Keratinocyte (primary cell): ENCODE data around the gene PRELID3B. TPM values are rescaled to one million over a fixed set of nuclear protein-coding genes. Genes with fewer than 3 reads are reported as not detected.

ENCODE experiments used
- DNase-seq: peaks from one replicate; pipeline ENCODE4 v3.0.0-alpha.2; 2011; ENCODE audit warnings: low read depth, missing footprints, low spot score
- FAIRE-seq: peaks from 2 replicates; lab custom pipeline; 2011; peaks lifted over from hg19 to GRCh38; lab: Jason Lieb, UNC
- H2AFZ ChIP-seq: 2 replicates; pipeline ENCODE4 v1.6.0; 2012; ENCODE audit warnings: low read length, control low read depth, inconsistent platforms; ENCODE audit not compliant: control insufficient read depth
- H3K27ac ChIP-seq: 2 replicates; pipeline ENCODE4 v1.5.1; 2011; ENCODE audit warnings: low read length; ENCODE audit not compliant: control insufficient read depth, insufficient read depth
- H3K27me3 ChIP-seq: 3 replicates; pipeline ENCODE4 v1.6.0; 2011; ENCODE audit warnings: low read length; ENCODE audit not compliant: control insufficient read depth, insufficient read depth; ENCODE audit errors: extremely low read depth
- H3K36me3 ChIP-seq, 2 experiments: 2 replicates in 1 of 2; 3 replicates in 1 of 2; pipeline ENCODE4 v1.5.1; 2011; ENCODE audit warnings: low read length in 2 of 2, mild to moderate bottlenecking in 1 of 2; ENCODE audit not compliant: control insufficient read depth in 2 of 2, insufficient read depth in 2 of 2; ENCODE audit errors: extremely low read depth in 1 of 2
- H3K4me1 ChIP-seq: 3 replicates; pipeline ENCODE4 v1.5.1; 2011; ENCODE audit warnings: low read length; ENCODE audit not compliant: control insufficient read depth, insufficient read depth; ENCODE audit errors: extremely low read depth
- H3K4me2 ChIP-seq: 3 replicates; pipeline ENCODE4 v1.6.0; 2011; ENCODE audit warnings: low read depth, low read length; ENCODE audit not compliant: control insufficient read depth, insufficient read depth; ENCODE audit errors: extremely low read depth
- H3K4me3 ChIP-seq, 3 experiments: fragments of 200-600 bp in 1 of 3; sonication (generic) in 1 of 3; 2 replicates in 2 of 3; 3 replicates in 1 of 3; pipeline ENCODE4 v1.5.1; 2011 to 2016; ENCODE audit warnings: low read length in 3 of 3, mild to moderate bottlenecking in 3 of 3, control low read depth in 2 of 3, inconsistent platforms in 1 of 3, low read depth in 1 of 3, mixed read lengths in 1 of 3, mixed run types in 1 of 3, moderate library complexity in 1 of 3; ENCODE audit not compliant: control insufficient read depth in 2 of 3, insufficient read depth in 2 of 3; ENCODE audit errors: extremely low read depth in 1 of 3
- H3K79me2 ChIP-seq: 2 replicates; pipeline ENCODE4 v1.6.0; 2012; ENCODE audit warnings: low read length; ENCODE audit not compliant: control insufficient read depth, insufficient read depth
- H3K9ac ChIP-seq: 3 replicates; pipeline ENCODE4 v1.6.0; 2011; ENCODE audit warnings: low read length; ENCODE audit not compliant: control insufficient read depth, insufficient read depth; ENCODE audit errors: extremely low read depth
- H3K9me1 ChIP-seq: 3 replicates; pipeline ENCODE4 v1.6.0; 2011; ENCODE audit warnings: low read length; ENCODE audit not compliant: control insufficient read depth, insufficient read depth; ENCODE audit errors: extremely low read depth
- H3K9me3 ChIP-seq: 2 replicates; pipeline ENCODE4 v1.5.1; 2012; ENCODE audit warnings: low read depth, low read length; ENCODE audit not compliant: control insufficient read depth
- H4K20me1 ChIP-seq: 3 replicates; pipeline ENCODE4 v1.6.0; 2011; ENCODE audit warnings: low read length; ENCODE audit not compliant: control insufficient read depth, insufficient read depth; ENCODE audit errors: extremely low read depth
- EZH2 ChIP-seq: IDR thresholded peaks from one replicate; pipeline ENCODE4 v1.6.1; 2012; ENCODE audit warnings: inconsistent platforms, mild to moderate bottlenecking, low read length, moderate library complexity
- dilution Hi-C: fragments of 300-500 bp; cut with MboI; formaldehyde crosslinking; loops from one replicate; pipeline ENCODE4 v1.7.0; 2020; ENCODE audit warnings: low sequenced_read_pairs; ENCODE audit not compliant: extremely low pct_ligation_motif_present
- polyA plus RNA-seq, 5 experiments: library from polyadenylated mRNA; depleted of rRNA in 3 of 5; stranded (reverse) in 3 of 5; stranded (forward) in 1 of 5; unstranded in 1 of 5; fragments of >200 nt; gene quantifications; 1 replicate in 1 of 5; 2 replicates in 3 of 5; 3 replicates in 1 of 5; pipeline versions ENCODE4 v1.2.1 to v1.2.3, GENCODE V29; 2011 to 2012; ENCODE audit warnings: missing spikeins in 2 of 5, low read depth in 1 of 5, low replicate concordance in 1 of 5
- TF ChIP-seq, protein P1 (sequence below), 3 experiments: IDR thresholded peaks in 1 of 3; conservative IDR thresholded peaks in 1 of 3; optimal IDR thresholded peaks in 1 of 3; 2 replicates in 2 of 3; 3 replicates in 1 of 3; pipeline versions ENCODE3 to v1.5.1; 2011; ENCODE audit warnings: low read length in 3 of 3, mild to moderate bottlenecking in 3 of 3, moderate library complexity in 2 of 3, control low read depth in 1 of 3, inconsistent platforms in 1 of 3; ENCODE audit not compliant: insufficient read depth in 2 of 3; ENCODE audit errors: extremely low read depth in 1 of 3

PRELID3B gene
- polyA plus RNA-seq, 1 donor (not counting 4 experiments of a cell fraction or from before 2014, with no cell fraction given) = 86.9 TPM

- no peaks in the 10 kb centered on the region for H3K27me3 ChIP-seq
- no peak overlapping the region for H3K4me3 ChIP-seq
- H3K79me2 ChIP-seq = peaks cover 29% of the 10 kb centered on the region
- no peak overlapping the region for H3K4me2 ChIP-seq
- no peak overlapping the region for H3K27ac ChIP-seq
- DNase-seq (no peak), FAIRE-seq (no peak)
- dilution Hi-C loops = no loop called here
- peaks cover 5% of the 10 kb centered on the region for H4K20me1 ChIP-seq
- H3K9ac ChIP-seq = no peak overlapping the region
- peaks cover 31 to 46% of the 10 kb centered on the region in 2 experiments for H3K36me3 ChIP-seq
- no peak overlapping the region for H2AFZ ChIP-seq
- no peak for TF ChIP-seq EZH2
- TF ChIP-seq, protein P1, sequence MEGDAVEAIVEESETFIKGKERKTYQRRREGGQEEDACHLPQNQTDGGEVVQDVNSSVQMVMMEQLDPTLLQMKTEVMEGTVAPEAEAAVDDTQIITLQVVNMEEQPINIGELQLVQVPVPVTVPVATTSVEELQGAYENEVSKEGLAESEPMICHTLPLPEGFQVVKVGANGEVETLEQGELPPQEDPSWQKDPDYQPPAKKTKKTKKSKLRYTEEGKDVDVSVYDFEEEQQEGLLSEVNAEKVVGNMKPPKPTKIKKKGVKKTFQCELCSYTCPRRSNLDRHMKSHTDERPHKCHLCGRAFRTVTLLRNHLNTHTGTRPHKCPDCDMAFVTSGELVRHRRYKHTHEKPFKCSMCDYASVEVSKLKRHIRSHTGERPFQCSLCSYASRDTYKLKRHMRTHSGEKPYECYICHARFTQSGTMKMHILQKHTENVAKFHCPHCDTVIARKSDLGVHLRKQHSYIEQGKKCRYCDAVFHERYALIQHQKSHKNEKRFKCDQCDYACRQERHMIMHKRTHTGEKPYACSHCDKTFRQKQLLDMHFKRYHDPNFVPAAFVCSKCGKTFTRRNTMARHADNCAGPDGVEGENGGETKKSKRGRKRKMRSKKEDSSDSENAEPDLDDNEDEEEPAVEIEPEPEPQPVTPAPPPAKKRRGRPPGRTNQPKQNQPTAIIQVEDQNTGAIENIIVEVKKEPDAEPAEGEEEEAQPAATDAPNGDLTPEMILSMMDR (optimal IDR thresholded peaks at IDR 0.05 in 1 of 3, IDR thresholded peaks at IDR 0.05 in 1 of 3, conservative IDR thresholded peaks at IDR 0.05 in 1 of 3; ENCODE audit: extremely low read depth in 1 of 3, insufficient read depth in 2 of 3, low read length in 3 of 3) = no peak
- no peaks in the 10 kb centered on the region for H3K9me3 ChIP-seq
- H3K4me1 ChIP-seq = no peaks in the 10 kb centered on the region
- no peaks in the 10 kb centered on the region for H3K9me1 ChIP-seq
Observed at GRCh38 chr20:58987790-58988564, 54.6 kb downstream of the PRELID3B start.

- Histone ChIP-seq H3K4me3 (no peak overlapping the region), H3K79me2 (peaks cover 39% of the 10 kb centered on the region), H3K9me3 (no peaks in the 10 kb centered on the region), H3K9ac (no peak overlapping the region), H2AFZ (no peak overlapping the region), H3K36me3 (peaks cover 26 to 45% of the 10 kb centered on the region in 2 experiments), H3K27ac (no peak overlapping the region), H3K4me2 (no peak overlapping the region), H3K4me1 (peaks cover 6% of the 10 kb centered on the region), H3K9me1 (no peaks in the 10 kb centered on the region), H4K20me1 (peaks cover 5% of the 10 kb centered on the region), H3K27me3 (no peaks in the 10 kb centered on the region)
- TF ChIP-seq, protein P1 (optimal IDR thresholded peaks at IDR 0.05 in 1 of 3, IDR thresholded peaks at IDR 0.05 in 1 of 3, conservative IDR thresholded peaks at IDR 0.05 in 1 of 3; ENCODE audit: extremely low read depth in 1 of 3, insufficient read depth in 2 of 3, low read length in 3 of 3) = no peak
- TF ChIP-seq EZH2 = no peak
- FAIRE-seq (no peak), DNase-seq (no peak)
- dilution Hi-C loops = no loop called here
Observed at GRCh38 chr20:58986968-58987517, 55.5 kb downstream of the PRELID3B start.
